K562 (cell line): ENCODE data around the gene MFSD12. TPM values are rescaled to one million over a fixed set of nuclear protein-coding genes. Genes with fewer than 3 reads are reported as not detected.

Source experiments
- ATAC-seq: fragments of 200-7000 bp; cut with Tn5 transposase; 3 replicates; pipeline ENCODE4 v1.9.1; 2020; ENCODE audit warnings: moderate library complexity
- BruUV-seq: library from RNA; stranded (reverse); fragments of 400-500 nt; replicated peaks from 2 replicates; lab custom pipeline; 2021; lab: Mats Ljungman, UMichigan
- CTCF ChIA-PET: fragments of 300-600 bp; formaldehyde crosslinking; extraction: SDS; loops from one replicate; lab custom pipeline; 2021; ENCODE audit warnings: low intra/inter-chr PET ratio; lab: Yijun Ruan, JAX
- POLR2A ChIA-PET: fragments of 300-600, 350-650 bp; sonication (Branson Sonifier 250); formaldehyde crosslinking; extraction: SDS; loops from one replicate; lab custom pipeline; 2021; ENCODE audit warnings: antibody characterized with exemption, inconsistent platforms; lab: Yijun Ruan, JAX
- DNase-seq, 4 experiments: peaks; one replicate each; pipeline versions ENCODE4 v3.0.0 to v3.0.0-alpha.2; 2011 to 2018; ENCODE audit warnings: low spot score in 3 of 4, mixed read lengths in 3 of 4; ENCODE audit errors: extremely low read depth in 1 of 4
- FAIRE-seq: peaks from 2 replicates; lab custom pipeline; 2011; peaks lifted over from hg19 to GRCh38; lab: Jason Lieb, UNC
- H2AFZ ChIP-seq: 2 replicates; pipeline ENCODE4 v1.6.0; 2011; ENCODE audit warnings: low read depth, low read length, control low read depth, inconsistent platforms
- H3K27ac ChIP-seq: fragments of 200-600 bp; 3 replicates; pipeline ENCODE4 v1.8.0; 2011; ENCODE audit warnings: low read depth, mild to moderate bottlenecking, control low read depth, inconsistent platforms, low read length, moderate library complexity, mixed read lengths; ENCODE audit errors: extremely low read depth
- H3K27me3 ChIP-seq, 2 experiments: fragments of 300-600 bp in 1 of 2; 2 replicates in 1 of 2; 3 replicates in 1 of 2; pipeline versions ENCODE4 v1.6.0 to v1.8.0; 2011; ENCODE audit warnings: inconsistent platforms in 2 of 2, low read length in 2 of 2, mild to moderate bottlenecking in 1 of 2, mixed read lengths in 1 of 2, moderate library complexity in 1 of 2; ENCODE audit not compliant: control insufficient read depth in 2 of 2, insufficient read depth in 2 of 2
- H3K36me3 ChIP-seq: fragments of 300-600 bp; 3 replicates; pipeline ENCODE4 v1.8.0; 2011; ENCODE audit warnings: mild to moderate bottlenecking, low read length, inconsistent platforms; ENCODE audit not compliant: control insufficient read depth, insufficient read depth
- H3K4me1 ChIP-seq, 2 experiments: fragments of 200-600 bp in 1 of 2; replicated peaks in 1 of 2; 2 replicates in 1 of 2; 3 replicates in 1 of 2; pipeline versions ENCODE4 v1.5.1 to v1.8.0; 2011; ENCODE audit warnings: inconsistent platforms in 2 of 2, low read length in 2 of 2, mild to moderate bottlenecking in 1 of 2, mixed read lengths in 1 of 2, moderate library complexity in 1 of 2; ENCODE audit not compliant: control insufficient read depth in 2 of 2, insufficient read depth in 2 of 2
- H3K4me2 ChIP-seq: 2 replicates; pipeline ENCODE4 v1.6.1; 2011; ENCODE audit warnings: low read length, control low read depth, inconsistent platforms, mixed read lengths; ENCODE audit not compliant: insufficient read depth
- H3K4me3 ChIP-seq: fragments of 200-600 bp; sonication (generic), shearing (Covaris generic); 2 replicates; pipeline ENCODE4 v1.5.1; 2016; ENCODE audit warnings: control low read depth, inconsistent platforms
- H3K79me2 ChIP-seq: fragments of 200-600 bp; 3 replicates; pipeline ENCODE4 v1.8.0; 2011; ENCODE audit warnings: low read length, inconsistent platforms; ENCODE audit not compliant: control insufficient read depth, insufficient read depth
- H3K9ac ChIP-seq, 2 experiments: 2 replicates each; pipeline versions ENCODE4 v1.6.0 to v1.6.1; 2011; ENCODE audit warnings: low read depth in 2 of 2, low read length in 2 of 2, control low read depth in 1 of 2, inconsistent platforms in 1 of 2, mild to moderate bottlenecking in 1 of 2, mixed read lengths in 1 of 2; ENCODE audit not compliant: insufficient read depth in 1 of 2
- H3K9me1 ChIP-seq: one replicate; pipeline ENCODE4 v1.6.0; 2011; ENCODE audit warnings: inconsistent platforms, mild to moderate bottlenecking, low read length, moderate library complexity; ENCODE audit not compliant: control insufficient read depth, insufficient read depth
- H3K9me3 ChIP-seq: replicated peaks from 2 replicates; pipeline ENCODE4 v1.5.1; 2011; ENCODE audit warnings: low read depth, low read length, inconsistent platforms; ENCODE audit not compliant: control insufficient read depth, insufficient read depth
- H4K20me1 ChIP-seq: replicated peaks from 2 replicates; pipeline ENCODE4 v1.6.1; 2011; ENCODE audit warnings: low read length, inconsistent platforms, mixed read lengths; ENCODE audit not compliant: control insufficient read depth, insufficient read depth
- ADNP ChIP-seq: fragments of 200-800 bp; sonication (Bioruptor generic); IDR thresholded peaks from 2 replicates; pipeline ENCODE4 v1.6.1; 2016; ENCODE audit warnings: missing genetic modification characterization, missing compliant biosample characterization
- BCOR ChIP-seq: fragments of 450-650 bp; IDR thresholded peaks from 2 replicates; pipeline ENCODE4 v1.6.1; 2016
- BRF1 ChIP-seq: IDR thresholded peaks from 3 replicates; pipeline ENCODE4 v1.6.1; 2011; ENCODE audit warnings: borderline replicate concordance, mild to moderate bottlenecking; ENCODE audit not compliant: insufficient read length; ENCODE audit errors: extremely low read depth
- EP300 ChIP-seq: IDR thresholded peaks from 2 replicates; pipeline ENCODE4 v1.6.1; 2012; ENCODE audit warnings: low read length, improper control_type of control experiment
- FOS ChIP-seq: IDR thresholded peaks from 3 replicates; pipeline ENCODE4 v1.6.1; 2011; ENCODE audit not compliant: insufficient read length; ENCODE audit errors: extremely low read depth
- KDM1A ChIP-seq, 2 experiments: fragments of 450-650 bp; IDR thresholded peaks; 2 replicates each; pipeline ENCODE4 v1.6.1; 2016; ENCODE audit warnings: mild to moderate bottlenecking in 2 of 2
- NFE2L1 ChIP-seq: fragments of 450-650 bp; IDR thresholded peaks from 2 replicates; pipeline ENCODE4 v1.6.1; 2016; ENCODE audit warnings: missing genetic modification characterization, low read depth, mild to moderate bottlenecking, missing compliant biosample characterization, moderate library complexity, borderline replicate concordance
- PHTF2 ChIP-seq: fragments of 250-450 bp; sonication (Bioruptor Pico); IDR thresholded peaks from 2 replicates; pipeline ENCODE4 v1.5.0; 2021; ENCODE audit warnings: mild to moderate bottlenecking
- PURB ChIP-seq: sonication (generic); formaldehyde crosslinking; IDR thresholded peaks from 2 replicates; pipeline ENCODE4 v1.9.0; 2021; ENCODE audit warnings: low read depth, mild to moderate bottlenecking, missing genetic modification reagents
- RCOR1 ChIP-seq, 2 experiments: IDR thresholded peaks; 2 replicates each; pipeline ENCODE4 v1.6.1; 2012; ENCODE audit warnings: low read depth in 2 of 2, low read length in 2 of 2, borderline replicate concordance in 1 of 2, improper control_type of control experiment in 1 of 2
- RHOXF2B ChIP-seq: fragments of 250-450 bp; sonication (Bioruptor Pico); conservative IDR thresholded peaks from 2 replicates; pipeline ENCODE4 v1.5.1; 2021
- SIN3A ChIP-seq, 2 experiments: fragments of 150-350 bp in 1 of 2; IDR thresholded peaks; 2 replicates each; pipeline ENCODE4 v1.6.1; 2011 to 2016; ENCODE audit warnings: borderline replicate concordance in 2 of 2, low read depth in 2 of 2, low read length in 2 of 2, mild to moderate bottlenecking in 2 of 2, moderate library complexity in 2 of 2; ENCODE audit not compliant: control insufficient read depth in 1 of 2
- SP1 ChIP-seq: sonication (generic); formaldehyde crosslinking; IDR thresholded peaks from 2 replicates; pipeline ENCODE4 v1.8.1; 2022; ENCODE audit warnings: mild to moderate bottlenecking, missing genetic modification reagents
- TEAD1 ChIP-seq, 2 experiments: fragments of 450-650 bp in 1 of 2; sonication (generic) in 1 of 2; formaldehyde crosslinking; IDR thresholded peaks; 2 replicates each; pipeline versions ENCODE4 v1.4.0 to v1.8.0; 2020 to 2022; ENCODE audit warnings: mild to moderate bottlenecking in 2 of 2, missing genetic modification reagents in 1 of 2
- THRAP3 ChIP-seq: fragments of 450-650 bp; IDR thresholded peaks from 2 replicates; pipeline ENCODE4 v1.6.1; 2016; ENCODE audit warnings: mild to moderate bottlenecking, inconsistent platforms, borderline replicate concordance
- ZNF561 ChIP-seq: fragments of 450-650 bp; formaldehyde crosslinking; conservative IDR thresholded peaks from 2 replicates; pipeline ENCODE4 v1.4.0; 2020; ENCODE audit warnings: mild to moderate bottlenecking, moderate library complexity
- WGBS: fragments of 100-300 bp; shearing (Covaris generic); methylation state at CpG from one replicate; pipeline ENCODE4 v1.1.6; 2016; ENCODE audit warnings: low coverage, mixed read lengths; ENCODE audit not compliant: insufficient coverage; ENCODE audit errors: missing lambda C conversion rate; 5-methylcytosine and 5-hydroxymethylcytosine counted together
- in situ Hi-C: fragments of 300-500 bp; cut with MboI; formaldehyde crosslinking; loops from 4 replicates; pipeline ENCODE4 v1.15.0; 2018; ENCODE audit warnings: inconsistent platforms, mixed read lengths
- intact Hi-C: fragments of 100-400 bp; cut with micrococcal nuclease; formaldehyde crosslinking; loops from 2 replicates; pipeline ENCODE4 v1.14.2; 2022
- polyA plus RNA-seq, 8 experiments: library from polyadenylated mRNA; depleted of rRNA in 4 of 8; stranded (reverse) in 5 of 8; unstranded in 3 of 8; fragments of >200 nt; fragmentation: Nextera tagmentation in 2 of 8; fragmentation: Illumina TruSeq in 1 of 8; extraction: Ambion mirVana in 2 of 8; extraction: Trizol in 1 of 8; gene quantifications; 2 replicates each; pipeline versions ENCODE4 v1.2.1 to v1.2.3, GENCODE V29; 2011 to 2014; ENCODE audit warnings: inconsistent platforms in 1 of 8, missing spikeins in 1 of 8
- total RNA-seq, 7 experiments: library from RNA; depleted of rRNA in 6 of 7; stranded (reverse); fragments of >200 nt in 6 of 7; fragmentation: Illumina TruSeq in 2 of 7; extraction: Trizol in 2 of 7; gene quantifications; 2 replicates each; pipeline versions ENCODE4 v1.2.1 to v1.2.3, GENCODE V29; 2011 to 2021; ENCODE audit warnings: low replicate concordance in 1 of 7
- TF ChIP-seq, protein P1 (sequence below): fragments of 200-800 bp; sonication (Bioruptor generic); IDR thresholded peaks from 2 replicates; pipeline ENCODE4 v1.6.1; 2017; ENCODE audit warnings: missing genetic modification characterization, missing compliant biosample characterization
- TF ChIP-seq, protein P2 (sequence below): fragments of 450-650 bp; formaldehyde crosslinking; IDR thresholded peaks from 2 replicates; pipeline ENCODE4 v1.4.0; 2020; ENCODE audit warnings: mild to moderate bottlenecking, moderate library complexity
- TF ChIP-seq, protein P3 (sequence below): fragments of 250-450 bp; sonication (Bioruptor Pico); IDR thresholded peaks from 2 replicates; pipeline ENCODE4 v1.4.0; 2020; ENCODE audit warnings: mild to moderate bottlenecking, moderate library complexity, borderline replicate concordance

Gene MFSD12
- total and polyA plus RNA-seq, 9 of the 15 experiments (the other 6 are each of a cell fraction or from before 2014, with no cell fraction given): 0.69 to 112 (median 31.8) TPM

DNA sequence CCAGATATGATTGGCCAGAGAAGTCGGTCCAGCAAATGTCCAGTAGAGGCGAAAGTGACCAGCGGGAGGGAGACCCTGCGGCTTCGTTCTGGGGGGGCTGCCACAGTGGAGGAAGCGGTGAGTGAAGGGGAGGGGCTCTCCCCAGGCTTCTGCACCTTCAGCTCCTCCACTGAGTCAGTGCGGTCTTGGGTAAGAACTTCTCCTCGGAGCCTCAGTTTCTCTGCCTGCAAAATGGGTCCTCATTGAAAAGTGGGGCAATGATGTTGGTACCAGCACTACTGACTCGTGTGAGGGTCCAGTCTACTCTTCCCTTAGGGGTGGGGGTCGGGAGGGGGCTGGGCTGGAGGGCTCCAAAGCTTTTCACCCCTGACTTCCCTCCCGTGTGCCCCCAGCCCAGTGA lies 32.1 kb upstream of the MFSD12 start:
- peaks cover 0 to 30% of the 10 kb centered on the region in 2 experiments; a peak in 2 of 5 replicates for H3K4me1 ChIP-seq
- H3K27ac ChIP-seq: no peak overlapping the region
- CTCF ChIA-PET: no interaction called here
- POLR2A ChIA-PET: interaction anchor here (0.9 kb wide), 1 partner anchor 69 kb away, joined by 4 read pairs; no protein-coding TSS in a partner anchor
- ATAC-seq (no peak), FAIRE-seq (no peak), DNase-seq (no peak)
- no peaks in the 10 kb centered on the region for H3K27me3 ChIP-seq
- H3K4me3 ChIP-seq: no peak overlapping the region
- no peak overlapping the region for H2AFZ ChIP-seq
- no TSS peak for BruUV-seq
- intact Hi-C loops (no loop called here), in situ Hi-C loops (no loop called here)
- no peaks in the 10 kb centered on the region for H3K9me1 ChIP-seq
- peaks cover 14% of the 10 kb centered on the region for H3K9me3 ChIP-seq
- H3K9ac ChIP-seq: no peak overlapping the region
- no peaks in the 10 kb centered on the region for H3K79me2 ChIP-seq
- H3K4me2 ChIP-seq: no peak overlapping the region
- H3K36me3 ChIP-seq: peaks cover 2% of the 10 kb centered on the region; the same call in 1 of the 3 replicates
- H4K20me1 ChIP-seq: no peaks in the 10 kb centered on the region
- WGBS: 69% methylated on average over 10 of the region's 11 CpGs
- no peak for TF ChIP-seq BRF1
- 0 out of 2 replicates have a peak, but pooled peaks have one; percentile 50 for TF ChIP-seq ADNP (tag)
- TF ChIP-seq KDM1A (IDR thresholded peaks at IDR 0.05): peak in 1 of 2 experiments; percentile 43; a peak in 1 of 4 replicates
- TF ChIP-seq PHTF2 (CRISPR knock-in tag): no peak
- TF ChIP-seq TEAD1 (CRISPR knock-in tag; IDR thresholded peaks at IDR 0.05): no peak
- TF ChIP-seq, protein P1, sequence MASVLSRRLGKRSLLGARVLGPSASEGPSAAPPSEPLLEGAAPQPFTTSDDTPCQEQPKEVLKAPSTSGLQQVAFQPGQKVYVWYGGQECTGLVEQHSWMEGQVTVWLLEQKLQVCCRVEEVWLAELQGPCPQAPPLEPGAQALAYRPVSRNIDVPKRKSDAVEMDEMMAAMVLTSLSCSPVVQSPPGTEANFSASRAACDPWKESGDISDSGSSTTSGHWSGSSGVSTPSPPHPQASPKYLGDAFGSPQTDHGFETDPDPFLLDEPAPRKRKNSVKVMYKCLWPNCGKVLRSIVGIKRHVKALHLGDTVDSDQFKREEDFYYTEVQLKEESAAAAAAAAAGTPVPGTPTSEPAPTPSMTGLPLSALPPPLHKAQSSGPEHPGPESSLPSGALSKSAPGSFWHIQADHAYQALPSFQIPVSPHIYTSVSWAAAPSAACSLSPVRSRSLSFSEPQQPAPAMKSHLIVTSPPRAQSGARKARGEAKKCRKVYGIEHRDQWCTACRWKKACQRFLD: no peak
- TF ChIP-seq, protein P2, sequence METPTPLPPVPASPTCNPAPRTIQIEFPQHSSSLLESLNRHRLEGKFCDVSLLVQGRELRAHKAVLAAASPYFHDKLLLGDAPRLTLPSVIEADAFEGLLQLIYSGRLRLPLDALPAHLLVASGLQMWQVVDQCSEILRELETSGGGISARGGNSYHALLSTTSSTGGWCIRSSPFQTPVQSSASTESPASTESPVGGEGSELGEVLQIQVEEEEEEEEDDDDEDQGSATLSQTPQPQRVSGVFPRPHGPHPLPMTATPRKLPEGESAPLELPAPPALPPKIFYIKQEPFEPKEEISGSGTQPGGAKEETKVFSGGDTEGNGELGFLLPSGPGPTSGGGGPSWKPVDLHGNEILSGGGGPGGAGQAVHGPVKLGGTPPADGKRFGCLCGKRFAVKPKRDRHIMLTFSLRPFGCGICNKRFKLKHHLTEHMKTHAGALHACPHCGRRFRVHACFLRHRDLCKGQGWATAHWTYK (CRISPR knock-in tag): no peak
- TF ChIP-seq SIN3A (IDR thresholded peaks at IDR 0.05; ENCODE audit: borderline replicate concordance in 2 of 2, control insufficient read depth in 1 of 2, low read depth in 2 of 2, low read length in 2 of 2): no peak
- TF ChIP-seq EP300: no peak
- peak; percentile 67; the same call in 1 of the 2 replicates for TF ChIP-seq BCOR
- TF ChIP-seq FOS: no peak
- no peak for TF ChIP-seq SP1 (CRISPR knock-in tag)
- TF ChIP-seq RHOXF2B (CRISPR knock-in tag): no peak
- no peak for TF ChIP-seq PURB (CRISPR knock-in tag)
- TF ChIP-seq, protein P3, sequence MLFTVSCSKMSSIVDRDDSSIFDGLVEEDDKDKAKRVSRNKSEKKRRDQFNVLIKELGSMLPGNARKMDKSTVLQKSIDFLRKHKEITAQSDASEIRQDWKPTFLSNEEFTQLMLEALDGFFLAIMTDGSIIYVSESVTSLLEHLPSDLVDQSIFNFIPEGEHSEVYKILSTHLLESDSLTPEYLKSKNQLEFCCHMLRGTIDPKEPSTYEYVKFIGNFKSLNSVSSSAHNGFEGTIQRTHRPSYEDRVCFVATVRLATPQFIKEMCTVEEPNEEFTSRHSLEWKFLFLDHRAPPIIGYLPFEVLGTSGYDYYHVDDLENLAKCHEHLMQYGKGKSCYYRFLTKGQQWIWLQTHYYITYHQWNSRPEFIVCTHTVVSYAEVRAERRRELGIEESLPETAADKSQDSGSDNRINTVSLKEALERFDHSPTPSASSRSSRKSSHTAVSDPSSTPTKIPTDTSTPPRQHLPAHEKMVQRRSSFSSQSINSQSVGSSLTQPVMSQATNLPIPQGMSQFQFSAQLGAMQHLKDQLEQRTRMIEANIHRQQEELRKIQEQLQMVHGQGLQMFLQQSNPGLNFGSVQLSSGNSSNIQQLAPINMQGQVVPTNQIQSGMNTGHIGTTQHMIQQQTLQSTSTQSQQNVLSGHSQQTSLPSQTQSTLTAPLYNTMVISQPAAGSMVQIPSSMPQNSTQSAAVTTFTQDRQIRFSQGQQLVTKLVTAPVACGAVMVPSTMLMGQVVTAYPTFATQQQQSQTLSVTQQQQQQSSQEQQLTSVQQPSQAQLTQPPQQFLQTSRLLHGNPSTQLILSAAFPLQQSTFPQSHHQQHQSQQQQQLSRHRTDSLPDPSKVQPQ (CRISPR knock-in tag): no peak
- TF ChIP-seq THRAP3: no peak
- TF ChIP-seq RCOR1 (IDR thresholded peaks at IDR 0.05; ENCODE audit: borderline replicate concordance in 1 of 2, low read depth in 2 of 2, low read length in 2 of 2): no peak
- TF ChIP-seq NFE2L1: no peak
- TF ChIP-seq ZNF561: no peak
